Brain microvascular endothelial cell (primary cell): ENCODE measurements around the gene LYPD1.

Experiments
- DNase-seq: peaks from one replicate; pipeline ENCODE4 v3.0.0-alpha.2; 2020
- H3K27ac ChIP-seq: fragments of 250-450 bp; sonication (Bioruptor Pico); 2 replicates; pipeline ENCODE4 v1.5.1; 2020; ENCODE audit warnings: mild to moderate bottlenecking, moderate library complexity
- H3K27me3 ChIP-seq: fragments of 250-450 bp; sonication (Bioruptor Pico); replicated peaks from 2 replicates; pipeline ENCODE4 v1.5.1; 2020; ENCODE audit warnings: mild to moderate bottlenecking
- H3K36me3 ChIP-seq: fragments of 250-450 bp; sonication (Bioruptor Pico); replicated peaks from 2 replicates; pipeline ENCODE4 v1.5.1; 2020; ENCODE audit warnings: mild to moderate bottlenecking
- H3K4me3 ChIP-seq: 2 replicates; pipeline ENCODE4 v1.5.1; 2011; ENCODE audit warnings: low read depth, mild to moderate bottlenecking, control low read depth, low read length, moderate library complexity
- CTCF ChIP-seq: IDR thresholded peaks from 2 replicates; pipeline ENCODE4 v1.5.1; 2011; ENCODE audit warnings: low read depth, mild to moderate bottlenecking, moderate library complexity, low read length, control low read depth, inconsistent platforms; ENCODE audit errors: missing control alignments
- in situ Hi-C: cut with HindIII; loops from 2 replicates; pipeline ENCODE4 v1.10.0; 2017; ENCODE audit warnings: low sequenced_read_pairs, low pct_ligation_motif_present

Gene LYPD1

GRCh38 chr2:132664096-132664495 lies 5.9 kb downstream of the LYPD1 start:
- DNase-seq: peak; percentile 11
- Histone ChIP-seq H3K36me3 (no peaks in the 10 kb centered on the region), H3K4me3 (no peak overlapping the region), H3K27ac (no peak overlapping the region), H3K27me3 (no peaks in the 10 kb centered on the region)
- in situ Hi-C loops: no loop called here
- TF ChIP-seq CTCF: no peak

- H3K27ac ChIP-seq: no peak overlapping the region
- no peak for DNase-seq
- TF ChIP-seq CTCF: no peak
- in situ Hi-C loops: no loop called here
- H3K4me3 ChIP-seq: no peak overlapping the region
- no peaks in the 10 kb centered on the region for H3K27me3 ChIP-seq
- no peaks in the 10 kb centered on the region for H3K36me3 ChIP-seq
Observed at GRCh38 chr2:132662732-132663131, 7.3 kb downstream of the LYPD1 start.

GRCh38 chr2:132659331-132659730 lies 10.7 kb downstream of the LYPD1 start:
- Histone ChIP-seq H3K27ac (no peak overlapping the region), H3K36me3 (no peaks in the 10 kb centered on the region), H3K27me3 (no peaks in the 10 kb centered on the region), H3K4me3 (no peak overlapping the region)
- in situ Hi-C loops: no loop called here
- no peak for DNase-seq
- TF ChIP-seq CTCF: no peak

- H3K4me3 ChIP-seq: no peak overlapping the region
Observed at GRCh38 chr2:132656266-132656975, 13.6 kb downstream of the LYPD1 start.

GRCh38 chr2:132654968-132655367 lies 15.0 kb downstream of the LYPD1 start:
- no peak overlapping the region for H3K27ac ChIP-seq
- DNase-seq: no peak
- no peaks in the 10 kb centered on the region for H3K27me3 ChIP-seq
- no peak overlapping the region for H3K4me3 ChIP-seq
- no peaks in the 10 kb centered on the region for H3K36me3 ChIP-seq
- in situ Hi-C loops: no loop called here
- TF ChIP-seq CTCF: no peak

More at GRCh38 chr2:132656266-132656975, 13.6 kb downstream of the LYPD1 start:
- H3K27ac ChIP-seq: no peak overlapping the region
- no peak for DNase-seq
- H3K36me3 ChIP-seq: no peaks in the 10 kb centered on the region
- H3K27me3 ChIP-seq: no peaks in the 10 kb centered on the region
- no peak for TF ChIP-seq CTCF
- in situ Hi-C loops: no loop called here

- Histone ChIP-seq H3K27me3 (no peaks in the 10 kb centered on the region), H3K27ac (no peak overlapping the region), H3K36me3 (no peaks in the 10 kb centered on the region), H3K4me3 (no peak overlapping the region)
- DNase-seq: no peak
- in situ Hi-C loops: no loop called here
- no peak for TF ChIP-seq CTCF
Observed at GRCh38 chr2:132654335-132654734, 15.7 kb downstream of the LYPD1 start.
